Measurements from ENCODE around the gene IRF4.

IRF4 gene

GRCh38 chr6:391559-392440 lies at the start of gene IRF4:
Gene IRF4 (plus strand): TSS chr6:391752. CDS start chr6:393153, 1,401 bp downstream.
- in situ Hi-C loops (cut with HindIII; ENCODE audit: low sequenced_read_pairs): no loop called here
- TF ChIP-seq CTCF (IDR thresholded peaks at IDR 0.05; ENCODE audit: low read depth, low read length): no peak
- H3K4me3 ChIP-seq (ENCODE audit: low read depth, low read length): peak within 1 kb of the TSS; percentile 13
- DNase-seq (ENCODE audit: low read depth, low spot score): no peak

- no peak overlapping the region for H3K4me3 ChIP-seq (ENCODE audit: low read depth, low read length)
- no peak for TF ChIP-seq CTCF (IDR thresholded peaks at IDR 0.05; ENCODE audit: low read depth, low read length)
- DNase-seq (ENCODE audit: low read depth, low spot score): no peak
- in situ Hi-C loops (cut with HindIII; ENCODE audit: low sequenced_read_pairs): no loop called here
Observed at GRCh38 chr6:341914-342831, 49.4 kb upstream of the IRF4 start.

- no peak for DNase-seq (ENCODE audit: low read depth, low spot score)
- no peak for TF ChIP-seq CTCF (IDR thresholded peaks at IDR 0.05; ENCODE audit: low read depth, low read length)
- in situ Hi-C loops (cut with HindIII; ENCODE audit: low sequenced_read_pairs): no loop called here
- no peak overlapping the region for H3K4me3 ChIP-seq (ENCODE audit: low read depth, low read length)
Observed at GRCh38 chr6:342832-343179, 48.7 kb upstream of the IRF4 start.

GRCh38 chr6:343226-343935 lies 48.2 kb upstream of the IRF4 start:
- DNase-seq (ENCODE audit: low read depth, low spot score): no peak
- in situ Hi-C loops (cut with HindIII; ENCODE audit: low sequenced_read_pairs): no loop called here
- no peak for TF ChIP-seq CTCF (IDR thresholded peaks at IDR 0.05; ENCODE audit: low read depth, low read length)
- no peak overlapping the region for H3K4me3 ChIP-seq (ENCODE audit: low read depth, low read length)

GRCh38 chr6:343960-344815 lies 47.4 kb upstream of the IRF4 start:
- no peak for TF ChIP-seq CTCF (IDR thresholded peaks at IDR 0.05; ENCODE audit: low read depth, low read length)
- in situ Hi-C loops (cut with HindIII; ENCODE audit: low sequenced_read_pairs): no loop called here
- DNase-seq (ENCODE audit: low read depth, low spot score): no peak
- no peak overlapping the region for H3K4me3 ChIP-seq (ENCODE audit: low read depth, low read length)

All from astrocyte of the spinal cord (primary cell).